H9 (cell line): ENCODE results near the gene OBI1. TPM values are rescaled to one million over a fixed set of nuclear protein-coding genes. Genes with fewer than 3 reads are reported as not detected.

Experiments
- DNase-seq: peaks from one replicate; pipeline ENCODE4 v3.0.0-alpha.2; 2017
- H2AFZ ChIP-seq: one replicate; pipeline ENCODE4 v1.6.1; 2013; ENCODE audit warnings: mild to moderate bottlenecking, low read length, control low read depth, moderate library complexity
- H2AK5ac ChIP-seq: 2 replicates; pipeline ENCODE4 v1.6.1; 2013; ENCODE audit warnings: low read length, control low read depth, mixed read lengths; ENCODE audit not compliant: insufficient read length
- H2BK120ac ChIP-seq: one replicate; pipeline ENCODE4 v1.6.1; 2013; ENCODE audit warnings: low read depth, mild to moderate bottlenecking, low read length, control low read depth, inconsistent platforms; ENCODE audit not compliant: poor library complexity, severe bottlenecking
- H2BK12ac ChIP-seq: 2 replicates; pipeline ENCODE4 v1.6.1; 2013; ENCODE audit warnings: low read length, control low read depth, mixed read lengths, low read depth; ENCODE audit not compliant: insufficient read length
- H2BK15ac ChIP-seq: 2 replicates; pipeline ENCODE4 v1.6.1; 2013; ENCODE audit warnings: low read depth, low read length, control low read depth
- H2BK20ac ChIP-seq: one replicate; pipeline ENCODE4 v1.6.1; 2013; ENCODE audit warnings: low read depth, mild to moderate bottlenecking, low read length, control low read depth, inconsistent platforms; ENCODE audit not compliant: poor library complexity, severe bottlenecking
- H2BK5ac ChIP-seq: 2 replicates; pipeline ENCODE4 v1.6.1; 2013; ENCODE audit warnings: low read length, control low read depth, mixed read lengths; ENCODE audit not compliant: insufficient read length
- H3K14ac ChIP-seq: 2 replicates; pipeline ENCODE4 v1.6.1; 2013; ENCODE audit warnings: low read length, control low read depth; ENCODE audit not compliant: insufficient read depth
- H3K18ac ChIP-seq: 2 replicates; pipeline ENCODE4 v1.6.1; 2013; ENCODE audit warnings: low read depth, mild to moderate bottlenecking, mixed read lengths, low read length, control low read depth; ENCODE audit not compliant: insufficient read length
- H3K23ac ChIP-seq: 2 replicates; pipeline ENCODE4 v1.6.1; 2013; ENCODE audit warnings: low read length, control low read depth, mixed read lengths, low read depth; ENCODE audit not compliant: insufficient read length
- H3K23me2 ChIP-seq: 2 replicates; pipeline ENCODE4 v1.6.1; 2013; ENCODE audit warnings: low read depth, mild to moderate bottlenecking, mixed read lengths, low read length, control low read depth; ENCODE audit not compliant: insufficient read length, poor library complexity, severe bottlenecking
- H3K27ac ChIP-seq: 2 replicates; pipeline ENCODE4 v1.5.1; 2013; ENCODE audit warnings: low read length, control low read depth, mixed read lengths, low read depth; ENCODE audit not compliant: insufficient read length
- H3K27me3 ChIP-seq: 2 replicates; pipeline ENCODE4 v1.6.1; 2013; ENCODE audit warnings: low read length, control low read depth, inconsistent platforms; ENCODE audit not compliant: insufficient read depth
- H3K4ac ChIP-seq: 2 replicates; pipeline ENCODE4 v1.6.1; 2013; ENCODE audit warnings: low read depth, mild to moderate bottlenecking, control low read depth, inconsistent platforms, low read length, moderate library complexity
- H3K4me1 ChIP-seq: 2 replicates; pipeline ENCODE4 v1.6.1; 2013; ENCODE audit warnings: low read length, control low read depth, inconsistent platforms; ENCODE audit not compliant: insufficient read depth
- H3K4me2 ChIP-seq: 2 replicates; pipeline ENCODE4 v1.6.1; 2013; ENCODE audit warnings: low read length, control low read depth, mixed read lengths; ENCODE audit not compliant: insufficient read length, insufficient read depth
- H3K56ac ChIP-seq: 2 replicates; pipeline ENCODE4 v1.6.1; 2013; ENCODE audit warnings: low read depth, mild to moderate bottlenecking, mixed read lengths, low read length, control low read depth; ENCODE audit not compliant: insufficient read length
- H3K79me1 ChIP-seq: 2 replicates; pipeline ENCODE4 v1.6.1; 2013; ENCODE audit warnings: low read depth, mild to moderate bottlenecking, moderate library complexity, low read length, control low read depth, inconsistent platforms; ENCODE audit not compliant: insufficient read depth, poor library complexity, severe bottlenecking
- H3K79me2 ChIP-seq: 2 replicates; pipeline ENCODE4 v1.6.1; 2013; ENCODE audit warnings: low read length, control low read depth, inconsistent platforms; ENCODE audit not compliant: insufficient read depth
- H3K9ac ChIP-seq: 2 replicates; pipeline ENCODE4 v1.6.1; 2013; ENCODE audit warnings: low read length, control low read depth, mixed read lengths; ENCODE audit not compliant: insufficient read length; ENCODE audit errors: extremely low read depth
- H3K9me3 ChIP-seq: one replicate; pipeline ENCODE4 v1.6.1; 2013; ENCODE audit warnings: low read depth, low read length, inconsistent platforms; ENCODE audit not compliant: control insufficient read depth
- H3T11ph ChIP-seq: one replicate; pipeline ENCODE4 v1.6.1; 2013; ENCODE audit warnings: mild to moderate bottlenecking, low read length, control low read depth, inconsistent platforms
- H4K20me1 ChIP-seq: one replicate; pipeline ENCODE4 v1.6.1; 2013; ENCODE audit not compliant: control insufficient read depth, insufficient read length, insufficient read depth
- H4K5ac ChIP-seq: 2 replicates; pipeline ENCODE4 v1.6.1; 2013; ENCODE audit warnings: low read depth, mild to moderate bottlenecking, mixed read lengths, low read length, control low read depth; ENCODE audit not compliant: insufficient read length
- H4K8ac ChIP-seq: replicated peaks from 2 replicates; pipeline ENCODE4 v1.6.1; 2013; ENCODE audit warnings: low read length, control low read depth, mixed read lengths, low read depth; ENCODE audit not compliant: insufficient read length
- H4K91ac ChIP-seq: 2 replicates; pipeline ENCODE4 v1.6.1; 2013; ENCODE audit warnings: low read depth, mild to moderate bottlenecking, moderate library complexity, mixed read lengths, low read length, control low read depth; ENCODE audit not compliant: insufficient read length
- H3K27ac Mint-ChIP-seq, 3 experiments: 2 replicates in 2 of 3; 3 replicates in 1 of 3; pipeline ENCODE4 v1.8.0; 2020 to 2021; ENCODE audit warnings: mixed read lengths in 3 of 3, mild to moderate bottlenecking in 1 of 3, moderate library complexity in 1 of 3
- H3K27me3 Mint-ChIP-seq: 2 replicates; pipeline ENCODE4 v1.8.0; 2021; ENCODE audit warnings: low read depth, mild to moderate bottlenecking, moderate library complexity, mixed read lengths
- H3K36me3 Mint-ChIP-seq, 3 experiments: 2 replicates in 2 of 3; 3 replicates in 1 of 3; pipeline ENCODE4 v1.8.0; 2020 to 2021; ENCODE audit warnings: low read depth in 3 of 3, mixed read lengths in 3 of 3; ENCODE audit not compliant: insufficient read depth in 1 of 3
- H3K4me1 Mint-ChIP-seq, 2 experiments: 2 replicates each; pipeline ENCODE4 v1.8.0; 2020; ENCODE audit warnings: mixed read lengths in 2 of 2
- H3K4me3 Mint-ChIP-seq, 2 experiments: 2 replicates in 1 of 2; 3 replicates in 1 of 2; pipeline ENCODE4 v1.8.0; 2020 to 2021; ENCODE audit warnings: mild to moderate bottlenecking in 2 of 2, mixed read lengths in 2 of 2, moderate library complexity in 1 of 2
- H3K9me3 Mint-ChIP-seq, 2 experiments: 2 replicates in 1 of 2; 3 replicates in 1 of 2; pipeline ENCODE4 v1.8.0; 2020; ENCODE audit warnings: mild to moderate bottlenecking in 2 of 2, mixed read lengths in 2 of 2, moderate library complexity in 1 of 2
- CTCF ChIP-seq: fragments of 200-600 bp; sonication (generic); conservative IDR thresholded peaks from 3 replicates; pipeline ENCODE4 v1.8.0; 2021; ENCODE audit warnings: antibody characterized with exemption, mild to moderate bottlenecking
- WGBS: extraction: QIAGEN DNeasy Blood & Tissue Kit; methylation state at CpG from one replicate; pipeline ENCODE4 v1.1.7; 2013; ENCODE audit warnings: missing lambda C conversion rate, low lambda C conversion rate, mixed read lengths; ENCODE audit not compliant: insufficient read length; ENCODE audit errors: extremely low coverage; 5-methylcytosine and 5-hydroxymethylcytosine counted together
- total RNA-seq: library from RNA; stranded (reverse); gene quantifications from 2 replicates; pipeline ENCODE4 v1.2.1, GENCODE V29; 2021

OBI1 gene
- total RNA-seq, 1 experiment from 2014 or later: 24.4 TPM

- no peak overlapping the region for H3K27ac Mint-ChIP-seq
- peaks cover 2 to 22% of the 10 kb centered on the region in 2 experiments; a peak in 3 of 5 replicates for H3K9me3 Mint-ChIP-seq
- H3K4me1 Mint-ChIP-seq: peaks cover 22 to 54% of the 10 kb centered on the region in 2 experiments
- no peak overlapping the region for H3K18ac ChIP-seq
- peaks cover 20% of the 10 kb centered on the region for H3K23me2 ChIP-seq
- H3K4me3 Mint-ChIP-seq: peak overlapping the region; percentile 51 to 78; a peak in 4 of 5 replicates
- no peak overlapping the region for H2BK120ac ChIP-seq
- DNase-seq: peak; percentile 65
- H4K8ac ChIP-seq: no peak overlapping the region
- no peaks in the 10 kb centered on the region for H3K4me1 ChIP-seq
- H3K56ac ChIP-seq: no peak overlapping the region
- no CpG with 5 or more reads among the region's 50 CpGs for WGBS
- no peak overlapping the region for H4K5ac ChIP-seq
- H3K27me3 ChIP-seq: peaks cover 82% of the 10 kb centered on the region
- H2BK15ac ChIP-seq: no peak overlapping the region
- no peaks in the 10 kb centered on the region for H3K79me1 ChIP-seq
- no peak overlapping the region for H3K4ac ChIP-seq
- H3K14ac ChIP-seq: no peak overlapping the region
- H3T11ph ChIP-seq: no peak overlapping the region
- H3K23ac ChIP-seq: no peak overlapping the region
- H3K27ac ChIP-seq: no peak overlapping the region
- H2AK5ac ChIP-seq: no peak overlapping the region
- H2BK20ac ChIP-seq: no peak overlapping the region
- no peaks in the 10 kb centered on the region for H3K9me3 ChIP-seq
- no peak overlapping the region for H2BK12ac ChIP-seq
- peak overlapping the region; percentile 62 for H3K4me2 ChIP-seq
- no peaks in the 10 kb centered on the region for H3K79me2 ChIP-seq
- H2BK5ac ChIP-seq: no peak overlapping the region
- TF ChIP-seq CTCF: no peak
- H3K36me3 Mint-ChIP-seq: peaks cover 0 to 2% (median 0%) of the 10 kb centered on the region in 3 experiments; a peak in 3 of 7 replicates
- H4K20me1 ChIP-seq: no peaks in the 10 kb centered on the region
- H4K91ac ChIP-seq: no peak overlapping the region
- H3K9ac ChIP-seq: no peak overlapping the region
- no peak overlapping the region for H2AFZ ChIP-seq
- peaks cover 98% of the 10 kb centered on the region for H3K27me3 Mint-ChIP-seq
These were observed 62.0 kb downstream of the OBI1 start for GRCh38 chr13:78596736-78597601.
